Muscle of leg (tissue), 11 donors: ENCODE data around the gene CYLD. TPM values are rescaled to one million over a fixed set of nuclear protein-coding genes. Genes with fewer than 3 reads are reported as not detected.
A peak's percentile ranks its signal among the peaks of the same experiment; 100 is the strongest.

Experiments used
- DNase-seq: peaks from one replicate; pipeline ENCODE4 v3.0.0; 2013
- H3K27ac ChIP-seq: one replicate; pipeline ENCODE4 v1.5.1; 2013; ENCODE audit warnings: mild to moderate bottlenecking, low read length, control low read depth
- H3K27me3 ChIP-seq: one replicate; pipeline ENCODE4 v1.6.1; 2013; ENCODE audit warnings: low read length; ENCODE audit not compliant: control insufficient read depth, insufficient read depth
- H3K36me3 ChIP-seq: one replicate; pipeline ENCODE4 v1.6.1; 2013; ENCODE audit warnings: low read length; ENCODE audit not compliant: control insufficient read depth, insufficient read depth
- H3K4me1 ChIP-seq: one replicate; pipeline ENCODE4 v1.6.1; 2013; ENCODE audit warnings: low read length; ENCODE audit not compliant: control insufficient read depth, insufficient read depth
- H3K4me3 ChIP-seq: one replicate; pipeline ENCODE4 v1.5.1; 2013; ENCODE audit warnings: low read length, control low read depth
- H3K9me3 ChIP-seq: replicated peaks from 2 replicates; pipeline ENCODE4 v1.6.1; 2013; ENCODE audit warnings: low read depth, low read length; ENCODE audit not compliant: control insufficient read depth
- WGBS: methylation state at CpG from one replicate; pipeline ENCODE4 v1.1.5; 2013; ENCODE audit warnings: missing lambda C conversion rate; ENCODE audit not compliant: insufficient coverage; 5-methylcytosine and 5-hydroxymethylcytosine counted together
- polyA plus RNA-seq, 8 donors: library from polyadenylated mRNA; unstranded; fragments of 120-200 nt; gene quantifications; one replicate each; pipeline versions ENCODE4 v1.2.1 to v1.2.3, GENCODE V29; 2013; ENCODE audit warnings: inconsistent platforms in 1 of 8, low replicate concordance in 1 of 8; ENCODE audit not compliant: insufficient read length in 8 of 8, insufficient read depth in 1 of 8
- total RNA-seq: library from RNA; stranded (reverse); fragments of 120-200 nt; gene quantifications from one replicate; pipeline ENCODE4 v1.2.4, GENCODE V29; 2013

CYLD gene
- total and polyA plus RNA-seq, 9 donors: 18.1 to 29.1 (median 26.1) TPM

- H3K36me3 ChIP-seq: no peaks in the 10 kb centered on the region
- H3K27ac ChIP-seq: peak overlapping the region; percentile 76
- H3K27me3 ChIP-seq: peaks cover 6% of the 10 kb centered on the region
- H3K4me3 ChIP-seq: no peak overlapping the region
- H3K9me3 ChIP-seq: no peaks in the 10 kb centered on the region
- 64% methylated on average over 16 of the region's 19 CpGs for WGBS
- peak; percentile 67 for DNase-seq
- H3K4me1 ChIP-seq: peaks cover 68% of the 10 kb centered on the region
Measured at GRCh38 chr16:50697881-50698767, 43.8 kb upstream of the CYLD start.

- WGBS: 79% methylated on average over 18 of the region's 19 CpGs
- peak overlapping the region; percentile 13 for H3K27ac ChIP-seq
- peaks cover 60% of the 10 kb centered on the region for H3K4me1 ChIP-seq
- H3K9me3 ChIP-seq: peaks cover 10% of the 10 kb centered on the region
- H3K27me3 ChIP-seq: peaks cover 2% of the 10 kb centered on the region
- H3K4me3 ChIP-seq: no peak overlapping the region
- no peak for DNase-seq
- no peaks in the 10 kb centered on the region for H3K36me3 ChIP-seq
Measured at GRCh38 chr16:50699326-50700159, 42.3 kb upstream of the CYLD start.

GRCh38 chr16:50702725-50703124 is 39.2 kb upstream of the CYLD start:
- WGBS: no CpG with 5 or more reads among the region's 3 CpGs
- peaks cover 37% of the 10 kb centered on the region for H3K4me1 ChIP-seq
- H3K36me3 ChIP-seq: no peaks in the 10 kb centered on the region
- H3K4me3 ChIP-seq: no peak overlapping the region
- peak overlapping the region; percentile 88 for H3K27ac ChIP-seq
- peak; percentile 84 for DNase-seq
- H3K27me3 ChIP-seq: no peaks in the 10 kb centered on the region
- peaks cover 12% of the 10 kb centered on the region for H3K9me3 ChIP-seq

GRCh38 chr16:50704245-50704644 is 37.6 kb upstream of the CYLD start:
- DNase-seq: no peak
- Histone ChIP-seq H3K4me1 (peaks cover 36% of the 10 kb centered on the region), H3K36me3 (no peaks in the 10 kb centered on the region), H3K4me3 (no peak overlapping the region), H3K9me3 (peaks cover 12% of the 10 kb centered on the region), H3K27me3 (no peaks in the 10 kb centered on the region), H3K27ac (no peak overlapping the region)
- no CpG with 5 or more reads among the region's 1 CpG for WGBS

- Histone ChIP-seq H3K4me1 (peaks cover 35% of the 10 kb centered on the region), H3K27ac (no peak overlapping the region)
- 88% methylated on average over 1 of the region's 5 CpGs for WGBS
Measured at GRCh38 chr16:50705436-50706110, 36.3 kb upstream of the CYLD start.

GRCh38 chr16:50706250-50706649 is 35.6 kb upstream of the CYLD start:
- 55% methylated on average over 3 of the region's 3 CpGs for WGBS

More at GRCh38 chr16:50705436-50706110, 36.3 kb upstream of the CYLD start:
- Histone ChIP-seq H3K27me3 (no peaks in the 10 kb centered on the region), H3K36me3 (no peaks in the 10 kb centered on the region), H3K4me3 (no peak overlapping the region), H3K9me3 (peaks cover 12% of the 10 kb centered on the region)
- no peak for DNase-seq

GRCh38 chr16:50708373-50709060 is 33.4 kb upstream of the CYLD start:
- H3K4me3 ChIP-seq: no peak overlapping the region
- peaks cover 49% of the 10 kb centered on the region for H3K4me1 ChIP-seq

More at GRCh38 chr16:50706250-50706649, 35.6 kb upstream of the CYLD start:
- H3K27ac ChIP-seq: no peak overlapping the region
- H3K27me3 ChIP-seq: no peaks in the 10 kb centered on the region
- no peak for DNase-seq
- H3K4me3 ChIP-seq: no peak overlapping the region
- H3K4me1 ChIP-seq: peaks cover 41% of the 10 kb centered on the region
- H3K36me3 ChIP-seq: no peaks in the 10 kb centered on the region
- peaks cover 12% of the 10 kb centered on the region for H3K9me3 ChIP-seq

GRCh38 chr16:50709061-50709684 is 32.7 kb upstream of the CYLD start:
- WGBS: 75% methylated on average over 4 of the region's 8 CpGs
- H3K4me3 ChIP-seq: no peak overlapping the region
- H3K4me1 ChIP-seq: peaks cover 56% of the 10 kb centered on the region

More at GRCh38 chr16:50708373-50709060, 33.4 kb upstream of the CYLD start:
- no peaks in the 10 kb centered on the region for H3K36me3 ChIP-seq
- H3K9me3 ChIP-seq: peaks cover 12% of the 10 kb centered on the region
- no peak for DNase-seq
- no peak overlapping the region for H3K27ac ChIP-seq
- no peaks in the 10 kb centered on the region for H3K27me3 ChIP-seq
- 80% methylated on average over 3 of the region's 10 CpGs for WGBS

GRCh38 chr16:50709980-50710379 is 31.9 kb upstream of the CYLD start:
- Histone ChIP-seq H3K27me3 (no peaks in the 10 kb centered on the region), H3K4me1 (peaks cover 60% of the 10 kb centered on the region), H3K9me3 (no peaks in the 10 kb centered on the region), H3K36me3 (no peaks in the 10 kb centered on the region), H3K4me3 (no peak overlapping the region), H3K27ac (no peak overlapping the region)
- DNase-seq: no peak
- 86% methylated on average over 4 of the region's 5 CpGs for WGBS

More at GRCh38 chr16:50709061-50709684, 32.7 kb upstream of the CYLD start:
- DNase-seq: peak; percentile 73
- H3K36me3 ChIP-seq: no peaks in the 10 kb centered on the region
- peaks cover 6% of the 10 kb centered on the region for H3K9me3 ChIP-seq
- no peak overlapping the region for H3K27ac ChIP-seq
- H3K27me3 ChIP-seq: no peaks in the 10 kb centered on the region
